ENCODE results near the gene PNMT.

Gene PNMT

DNA sequence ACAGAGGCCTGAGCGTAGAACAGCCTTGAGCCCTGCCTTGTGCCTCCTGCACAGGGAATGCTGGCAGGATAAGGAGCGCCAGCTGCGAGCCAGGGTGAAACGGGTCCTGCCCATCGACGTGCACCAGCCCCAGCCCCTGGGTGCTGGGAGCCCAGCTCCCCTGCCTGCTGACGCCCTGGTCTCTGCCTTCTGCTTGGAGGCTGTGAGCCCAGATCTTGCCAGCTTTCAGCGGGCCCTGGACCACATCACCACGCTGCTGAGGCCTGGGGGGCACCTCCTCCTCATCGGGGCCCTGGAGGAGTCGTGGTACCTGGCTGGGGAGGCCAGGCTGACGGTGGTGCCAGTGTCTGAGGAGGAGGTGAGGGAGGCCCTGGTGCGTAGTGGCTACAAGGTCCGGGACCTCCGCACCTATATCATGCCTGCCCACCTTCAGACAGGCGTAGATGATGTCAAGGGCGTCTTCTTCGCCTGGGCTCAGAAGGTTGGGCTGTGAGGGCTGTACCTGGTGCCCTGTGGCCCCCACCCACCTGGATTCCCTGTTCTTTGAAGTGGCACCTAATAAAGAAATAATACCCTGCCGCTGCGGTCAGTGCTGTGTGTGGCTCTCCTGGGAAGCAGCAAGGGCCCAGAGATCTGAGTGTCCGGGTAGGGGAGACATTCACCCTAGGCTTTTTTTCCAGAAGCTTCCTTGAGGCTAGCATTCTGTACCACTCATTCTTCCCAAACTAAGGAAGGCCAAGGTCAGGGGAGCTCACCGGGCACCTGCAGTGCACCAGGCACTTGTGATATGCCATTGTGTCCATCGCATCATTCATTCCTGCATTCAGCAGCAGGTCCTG, 1.9 kb downstream of the PNMT start:
- no peak for DNase-seq (ENCODE audit: low spot score)

DNA sequence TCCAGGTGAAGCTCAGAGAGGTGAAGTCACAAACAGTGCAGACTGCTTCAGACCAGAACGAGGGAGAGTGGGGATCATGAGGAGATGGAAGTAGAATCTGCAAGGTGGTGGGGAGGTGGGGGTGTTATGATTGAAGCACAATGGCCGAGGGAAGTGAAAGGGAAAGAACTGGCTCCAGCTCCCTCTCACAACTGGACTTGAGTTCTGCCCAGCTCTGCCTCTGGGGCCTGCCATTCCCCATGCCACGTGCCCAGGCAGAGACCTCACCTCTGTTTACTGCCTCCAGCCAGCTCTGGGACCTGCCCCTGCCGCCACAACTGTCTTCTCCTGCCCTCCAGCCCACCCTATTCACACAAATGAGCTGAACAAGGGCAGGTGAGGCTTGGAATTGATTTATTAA, 2.5 kb downstream of the PNMT start:
- no peak for DNase-seq (ENCODE audit: low spot score)

DNA sequence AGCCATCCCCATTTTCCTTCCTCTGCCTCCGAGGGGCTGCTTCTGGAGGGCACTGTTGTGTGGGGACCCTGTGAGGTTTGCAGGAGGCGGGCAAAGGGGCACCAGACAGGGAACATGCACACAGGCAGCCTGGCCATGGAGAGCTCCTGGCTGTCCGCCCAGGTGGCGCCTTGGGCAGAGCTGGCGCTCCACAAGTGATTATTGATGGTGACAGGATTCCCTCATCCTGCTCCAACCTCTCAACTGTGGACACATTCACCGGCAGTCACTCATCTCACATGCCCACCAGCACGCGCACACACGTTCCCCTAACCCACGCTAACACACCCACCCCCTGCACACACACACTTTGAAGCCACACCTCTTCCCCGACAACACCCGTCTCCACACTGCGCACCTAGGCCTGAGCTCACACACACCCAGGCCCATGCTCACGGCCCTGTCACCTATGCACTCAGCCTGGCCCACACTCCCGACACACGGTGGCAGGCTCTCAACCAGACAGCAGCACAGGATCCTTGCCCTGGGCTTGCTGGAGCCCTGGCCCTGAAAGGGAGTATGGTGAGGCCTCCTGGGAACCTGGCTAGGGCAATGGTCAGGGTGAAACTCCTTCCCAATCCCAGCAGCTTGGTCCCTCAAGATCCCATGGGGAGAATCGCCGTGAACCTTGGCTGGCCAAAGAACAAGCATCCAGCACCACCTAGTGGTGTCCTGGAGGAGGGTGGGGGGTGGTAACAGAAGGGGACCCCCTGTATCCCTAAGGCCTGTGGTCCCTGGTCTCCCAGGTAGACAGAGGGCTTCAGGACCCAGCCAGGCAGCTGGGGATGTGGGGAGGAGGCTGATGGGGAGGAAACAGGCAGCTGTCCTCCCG, 3.6 kb downstream of the PNMT start:
- DNase-seq (ENCODE audit: low spot score), result no peak

DNA sequence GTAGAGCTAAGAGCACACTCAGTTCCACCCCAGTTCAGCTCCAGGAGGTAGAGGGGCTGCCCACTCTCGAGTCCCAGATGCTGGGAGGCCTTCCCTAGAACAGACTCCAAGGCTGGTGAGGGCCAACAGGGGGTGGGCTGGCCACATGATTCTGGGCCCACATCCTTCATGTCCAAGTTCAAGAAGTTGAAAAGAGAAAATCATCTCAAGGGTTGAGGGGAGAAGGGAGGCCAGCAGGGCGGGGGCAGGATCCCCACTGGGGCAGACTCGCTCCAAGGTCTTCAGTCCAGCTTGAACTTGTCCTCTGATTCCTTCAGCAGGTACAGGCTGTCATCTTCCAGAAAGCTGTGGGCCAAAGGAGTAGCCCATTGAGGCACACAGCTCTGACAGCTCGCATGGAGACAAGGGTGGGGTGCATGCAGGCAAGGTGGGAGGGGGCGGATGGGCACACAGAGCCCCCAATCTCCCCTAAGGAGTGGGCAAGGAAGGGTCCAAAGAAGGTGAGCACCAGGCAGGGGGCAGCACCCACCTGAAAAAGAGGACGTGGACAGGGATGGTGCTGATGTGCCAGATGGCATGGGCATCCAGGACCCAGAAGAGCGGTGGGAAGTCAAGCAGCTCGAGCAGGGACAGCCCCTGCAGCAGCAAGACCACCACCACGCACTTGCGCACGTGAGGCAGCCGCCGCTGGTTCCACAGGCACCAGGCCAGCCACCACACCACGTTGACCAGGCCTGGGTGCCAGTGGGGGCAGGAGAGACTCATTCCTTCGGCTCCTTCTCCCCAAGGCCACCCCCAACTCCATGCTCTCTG, 4.5 kb downstream of the PNMT start:
- no peak for DNase-seq (ENCODE audit: low spot score)

DNA sequence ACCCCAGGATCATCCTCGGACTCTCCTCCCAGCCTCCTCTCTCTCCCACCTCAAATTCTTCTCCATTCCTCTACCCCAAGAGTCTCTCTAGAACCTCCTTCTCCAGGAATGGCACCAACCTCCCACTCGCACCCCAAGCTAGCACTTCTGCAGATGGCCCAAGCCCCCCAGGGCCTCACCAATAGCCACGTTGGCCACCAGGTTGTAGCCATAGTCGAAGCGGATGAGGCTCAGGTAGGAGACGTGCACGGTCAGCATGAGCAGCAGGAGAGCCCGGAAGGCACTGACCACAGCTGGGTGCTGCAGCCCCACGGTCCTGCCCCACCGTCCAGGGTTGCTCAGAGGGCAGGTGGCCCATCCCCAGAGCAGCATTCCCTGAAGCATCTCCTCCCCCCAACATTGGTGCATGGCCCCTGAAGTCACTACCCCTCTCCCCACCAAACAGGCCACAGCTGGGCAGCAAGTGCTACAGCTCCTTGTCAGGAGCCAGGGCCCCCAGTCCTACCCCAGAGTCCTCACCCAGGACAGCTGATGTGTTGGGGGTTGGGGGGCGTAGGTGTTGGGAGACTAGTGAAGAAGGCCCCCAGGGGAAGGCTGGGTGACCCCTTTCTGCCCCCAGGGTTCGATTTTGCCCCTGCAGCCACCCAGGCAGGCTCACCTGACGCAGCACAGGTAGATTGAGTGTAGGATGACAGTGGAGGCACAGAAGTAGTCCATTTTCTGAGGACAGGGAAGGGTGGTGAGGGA, 5.3 kb downstream of the PNMT start:
- DNase-seq (ENCODE audit: low spot score), result no peak

- no peak for DNase-seq (ENCODE audit: low spot score)
These were observed 5.9 kb downstream of the PNMT start for GRCh38 chr17:39674179-39674578.

GRCh38 chr17:39674702-39675389, 6.6 kb downstream of the PNMT start:
- no peak for DNase-seq (ENCODE audit: low spot score)

DNA sequence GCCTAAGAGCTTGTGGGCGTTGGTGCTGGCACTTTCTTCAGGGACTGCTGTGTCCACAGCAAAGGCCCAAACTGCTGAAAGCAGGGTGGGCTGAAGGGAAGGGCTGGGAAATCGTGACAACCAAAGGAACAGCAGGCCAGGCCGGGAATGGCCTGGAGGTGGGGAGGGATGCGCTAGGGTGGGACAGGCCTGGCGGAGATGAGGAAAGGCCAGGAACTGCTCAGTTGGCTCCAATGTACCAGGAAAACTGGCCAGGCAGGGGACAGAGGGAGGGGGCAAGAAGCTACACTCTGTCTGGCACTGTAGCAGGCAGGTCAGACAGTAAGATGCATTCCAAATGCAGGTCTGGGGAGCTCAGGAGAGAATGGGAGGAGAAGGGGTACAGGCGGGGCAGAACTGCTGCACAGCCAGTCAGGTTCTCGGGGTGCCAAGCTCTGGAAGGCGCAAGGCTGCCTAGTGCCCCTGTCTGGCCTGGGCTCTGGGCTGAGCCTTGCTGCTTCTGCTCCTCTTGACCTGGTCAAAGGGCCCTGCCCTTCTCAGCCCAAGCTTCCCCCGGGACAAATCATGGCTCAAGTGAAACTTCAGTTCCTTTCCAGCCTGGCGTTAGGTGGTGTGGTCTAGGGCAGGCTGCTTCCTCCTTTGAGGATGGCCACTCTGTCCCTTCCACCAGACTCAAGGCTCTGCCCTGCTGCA, 7.3 kb downstream of the PNMT start:
- no peak for DNase-seq (ENCODE audit: low spot score)

GRCh38 chr17:39676198-39676819, 8.1 kb downstream of the PNMT start:
- DNase-seq (ENCODE audit: low spot score), result peak; percentile 46

GRCh38 chr17:39677072-39677471, 8.8 kb downstream of the PNMT start:
- no peak for DNase-seq (ENCODE audit: low spot score)

- no peak for DNase-seq (ENCODE audit: low spot score)
These were observed 9.5 kb downstream of the PNMT start for GRCh38 chr17:39677542-39678339.

GRCh38 chr17:39678340-39679116, 10.3 kb downstream of the PNMT start:
- DNase-seq (ENCODE audit: low spot score), result no peak

GRCh38 chr17:39679521-39680192, 11.4 kb downstream of the PNMT start:
- DNase-seq (ENCODE audit: low spot score), result peak; percentile 48

DNA sequence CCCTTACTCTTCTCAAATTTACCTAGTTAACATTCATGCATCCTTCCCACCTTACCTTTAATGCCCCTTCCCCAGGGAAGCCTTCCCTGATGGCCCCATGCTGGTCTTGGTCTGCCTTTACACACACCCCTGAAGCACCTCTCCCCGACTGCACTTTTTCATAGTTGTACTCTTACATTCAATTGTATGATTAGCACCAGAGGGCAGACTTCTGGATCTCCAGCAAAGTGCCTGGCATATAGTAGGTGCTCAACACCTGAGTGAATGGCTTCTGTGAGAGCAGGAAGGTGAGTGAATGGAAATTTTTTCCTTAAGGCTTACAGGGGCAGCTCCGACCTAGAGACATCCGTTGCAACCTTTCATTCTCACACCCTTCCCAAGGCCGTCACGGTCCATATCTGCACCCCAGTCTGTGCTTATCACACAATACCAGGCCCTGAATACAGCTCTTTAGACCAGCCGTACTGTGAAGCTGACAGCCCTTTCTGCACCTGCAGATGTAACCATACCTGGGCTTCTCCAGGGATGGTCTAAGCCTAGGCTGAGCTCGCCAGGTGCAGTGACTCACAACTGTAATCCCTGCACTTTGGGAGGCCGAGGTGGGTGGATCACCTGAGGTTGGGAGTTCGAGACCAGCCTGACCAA, 15.2 kb downstream of the PNMT start:
- DNase-seq (ENCODE audit: low spot score), result no peak

- DNase-seq (ENCODE audit: low spot score), result no peak
These were observed 16.3 kb downstream of the PNMT start for GRCh38 chr17:39684369-39685192.

DNA sequence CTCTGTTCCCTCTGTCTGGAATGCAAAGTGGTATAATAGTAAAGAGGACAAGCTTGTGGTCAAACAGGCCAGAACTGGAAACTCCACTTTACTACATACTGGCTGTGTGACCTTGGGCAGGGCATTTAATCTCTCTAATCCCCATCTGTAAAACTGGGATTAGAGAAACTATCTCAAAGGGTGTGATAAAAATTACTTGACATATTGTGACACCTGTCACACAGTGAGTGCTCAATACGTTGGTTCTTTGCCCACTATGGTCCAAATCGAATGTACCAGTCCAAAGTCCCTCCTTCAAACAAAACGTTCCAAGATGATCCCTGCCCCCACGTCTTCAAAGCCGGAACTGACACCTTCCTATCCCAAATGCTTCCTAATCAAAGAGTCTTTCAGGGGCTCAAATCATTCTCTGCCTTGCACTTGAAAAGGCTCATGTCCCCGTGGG, 18.9 kb downstream of the PNMT start:
- no peak for DNase-seq (ENCODE audit: low spot score)

Measured in CD4-positive, alpha-beta T cell treated with Interleukin-15 for 4 hours (primary cell).